Thoracic aorta (tissue), 2 donors: ENCODE results near the gene AGR3. TPM values are rescaled to one million over a fixed set of nuclear protein-coding genes. Genes with fewer than 3 reads are reported as not detected.

Experiments used
- ATAC-seq: fragments of 150-250 bp; one replicate; pipeline ENCODE4 v1.8.0; 2017; ENCODE audit warnings: low read depth; ENCODE audit not compliant: insufficient number of reproducible peaks, low FRiP score
- DNase-seq: peaks from one replicate; pipeline ENCODE4 v3.0.0-alpha.2; 2020; ENCODE audit warnings: low spot score
- H3K27ac ChIP-seq, 2 donors: fragments of 200-600 bp; sonication (generic); 1 replicate in 1 of 2; 2 replicates in 1 of 2; pipeline ENCODE4 v1.5.1; 2016; ENCODE audit warnings: mild to moderate bottlenecking in 2 of 2, moderate library complexity in 2 of 2
- H3K27me3 ChIP-seq: fragments of 200-600 bp; sonication (generic); replicated peaks from 2 replicates; pipeline ENCODE4 v1.6.0; 2016; ENCODE audit warnings: mild to moderate bottlenecking; ENCODE audit not compliant: insufficient read depth
- H3K36me3 ChIP-seq: fragments of 200-600 bp; sonication (generic); one replicate; pipeline ENCODE4 v1.5.1; 2016
- H3K4me1 ChIP-seq, 2 donors: fragments of 200-600 bp; sonication (generic); 1 replicate in 1 of 2; 2 replicates in 1 of 2; pipeline versions ENCODE4 v1.5.1 to v1.6.0; 2016; ENCODE audit warnings: low read depth in 2 of 2, mild to moderate bottlenecking in 1 of 2; ENCODE audit not compliant: control insufficient read depth in 1 of 2
- H3K4me3 ChIP-seq: fragments of 200-600 bp; sonication (generic); 2 replicates; pipeline ENCODE4 v1.5.1; 2016; ENCODE audit warnings: mild to moderate bottlenecking
- H3K9me3 ChIP-seq: fragments of 200-600 bp; sonication (generic); 2 replicates; pipeline ENCODE4 v1.5.1; 2016
- CTCF ChIP-seq: fragments of 200-600 bp; sonication (generic); IDR thresholded peaks from one replicate; pipeline ENCODE4 v1.5.1; 2019; ENCODE audit warnings: antibody characterized with exemption
- total RNA-seq, 2 donors: library from RNA; depleted of rRNA; stranded (reverse); fragments of >200 nt; gene quantifications; one replicate each; pipeline versions ENCODE4 v1.1.0 to v1.2.3, GENCODE V29; 2016

AGR3 gene
- total RNA-seq, 2 donors from 2014 or later = 22.2 TPM; not detected in 1

- no peaks in the 10 kb centered on the region for H3K27me3 ChIP-seq
- H3K4me1 ChIP-seq = no peaks in the 10 kb centered on the region
- DNase-seq (no peak), ATAC-seq (no peak)
- no peaks in the 10 kb centered on the region for H3K9me3 ChIP-seq
- TF ChIP-seq CTCF = no peak
- no peak overlapping the region for H3K4me3 ChIP-seq
- H3K27ac ChIP-seq = no peak overlapping the region
- H3K36me3 ChIP-seq = no peaks in the 10 kb centered on the region
Observed at GRCh38 chr7:16925609-16926008, 43.8 kb upstream of the AGR3 start.

GRCh38 chr7:16923019-16923418, 41.2 kb upstream of the AGR3 start:
- no peak overlapping the region for H3K4me3 ChIP-seq
- TF ChIP-seq CTCF = no peak
- DNase-seq (no peak), ATAC-seq (no peak)
- no peak overlapping the region for H3K27ac ChIP-seq
- no peaks in the 10 kb centered on the region for H3K9me3 ChIP-seq
- H3K4me1 ChIP-seq = no peaks in the 10 kb centered on the region
- no peaks in the 10 kb centered on the region for H3K27me3 ChIP-seq
- H3K36me3 ChIP-seq = no peaks in the 10 kb centered on the region

- ATAC-seq = no peak
- DNase-seq = no peak
- no peak overlapping the region for H3K4me3 ChIP-seq
- no peak for TF ChIP-seq CTCF
- no peaks in the 10 kb centered on the region for H3K27me3 ChIP-seq
- no peaks in the 10 kb centered on the region for H3K36me3 ChIP-seq
- H3K9me3 ChIP-seq = no peaks in the 10 kb centered on the region
- H3K4me1 ChIP-seq = no peaks in the 10 kb centered on the region
- no peak overlapping the region for H3K27ac ChIP-seq
Observed at GRCh38 chr7:16921644-16922257, 40.0 kb upstream of the AGR3 start.

GRCh38 chr7:16921151-16921550, 39.4 kb upstream of the AGR3 start:
- Histone ChIP-seq H3K36me3 (no peaks in the 10 kb centered on the region), H3K4me3 (no peak overlapping the region), H3K4me1 (no peaks in the 10 kb centered on the region), H3K9me3 (no peaks in the 10 kb centered on the region), H3K27me3 (no peaks in the 10 kb centered on the region), H3K27ac (no peak overlapping the region)
- no peak for DNase-seq
- no peak for ATAC-seq
- no peak for TF ChIP-seq CTCF

- no peak for TF ChIP-seq CTCF
Observed at GRCh38 chr7:16919440-16919839, 37.7 kb upstream of the AGR3 start.

More at GRCh38 chr7:16919440-16919839, 37.7 kb upstream of the AGR3 start:
- DNase-seq = no peak
- Histone ChIP-seq H3K9me3 (no peaks in the 10 kb centered on the region), H3K4me3 (no peak overlapping the region), H3K27ac (no peak overlapping the region), H3K27me3 (no peaks in the 10 kb centered on the region), H3K36me3 (no peaks in the 10 kb centered on the region), H3K4me1 (no peaks in the 10 kb centered on the region)
- no peak for ATAC-seq
